GM11168 (cell line): ENCODE data around the gene RTN4RL1.

Source experiments
- in situ Hi-C: fragments of 300-500 bp; cut with MboI; formaldehyde crosslinking; loops from one replicate; pipeline ENCODE4 v1.12.0; 2022; ENCODE audit warnings: low sequenced_read_pairs; ENCODE audit not compliant: unreplicated experiment

The RTN4RL1 gene

DNA sequence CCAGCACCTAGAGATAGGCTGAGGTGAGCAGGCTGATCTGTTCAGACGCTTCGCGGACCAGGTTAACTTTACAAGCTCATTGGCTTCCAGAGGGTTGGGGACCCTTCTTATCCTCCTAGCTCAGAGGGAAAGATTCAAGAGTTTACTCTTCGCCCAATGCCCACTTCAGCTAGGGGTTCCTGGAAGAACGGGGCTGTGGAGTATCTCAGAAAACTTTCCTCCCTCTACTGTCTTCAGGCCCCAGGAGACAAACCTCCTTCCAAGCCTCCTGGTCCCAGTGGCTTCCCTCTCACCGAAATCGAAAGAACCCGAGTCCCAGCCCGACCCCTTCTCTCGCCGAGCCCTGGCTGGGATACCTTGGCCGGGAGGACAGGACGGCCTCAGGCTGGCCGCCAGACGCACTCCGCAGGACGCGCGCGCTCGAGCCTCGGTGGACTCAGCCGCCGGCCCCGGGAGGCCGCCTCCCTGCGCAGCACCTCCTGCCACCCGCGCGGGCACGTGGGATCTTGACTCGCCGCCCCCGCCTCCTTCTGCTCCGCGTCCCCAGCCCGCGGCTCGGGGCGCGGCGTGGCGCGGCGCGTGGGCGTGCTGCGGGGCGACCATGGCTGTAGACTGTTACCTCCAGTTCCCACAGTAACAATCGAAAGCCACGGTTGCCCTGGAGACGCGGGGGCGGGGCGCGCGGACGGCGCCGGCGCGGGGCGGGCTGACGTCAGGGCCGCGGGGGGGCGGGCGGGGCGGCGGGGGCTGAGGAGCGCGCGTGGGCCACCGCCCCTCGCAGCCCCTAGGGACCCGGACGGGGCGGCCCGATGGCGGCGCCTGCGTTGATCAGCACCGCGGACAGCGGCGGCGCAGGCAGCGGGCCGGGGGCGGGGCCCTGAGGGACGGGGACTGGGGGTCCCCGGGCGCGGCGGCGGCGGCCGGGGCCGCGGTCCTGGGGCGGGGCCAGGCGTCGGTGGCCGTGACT lies 24.5 kb upstream of the RTN4RL1 start:
- in situ Hi-C loops, result no loop called here

DNA sequence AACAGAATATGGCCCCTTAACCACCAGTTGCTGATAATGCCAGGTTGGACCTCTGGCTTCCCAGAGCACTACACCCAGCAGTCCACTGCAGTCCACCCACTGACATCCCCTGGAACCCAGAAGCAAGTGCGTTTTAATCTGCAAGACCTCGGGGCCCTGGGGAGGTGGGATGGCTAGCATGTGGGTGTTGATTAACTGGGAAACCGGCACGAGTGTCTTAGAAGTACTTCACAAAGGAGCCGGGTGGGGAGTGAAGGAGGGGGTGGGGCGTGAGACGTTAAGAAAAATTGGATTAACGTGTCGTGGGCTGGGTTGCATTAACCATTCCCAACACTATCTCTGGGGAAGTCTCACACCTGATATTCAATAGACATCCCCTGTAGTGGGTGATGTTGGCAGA lies 23.7 kb upstream of the RTN4RL1 start:
- in situ Hi-C loops, result no loop called here

GRCh38 chr17:2047590-2047989 lies 22.5 kb upstream of the RTN4RL1 start:
- in situ Hi-C loops, result no loop called here

- in situ Hi-C loops, result no loop called here
These were observed 19.2 kb upstream of the RTN4RL1 start for GRCh38 chr17:2044263-2044894.

DNA sequence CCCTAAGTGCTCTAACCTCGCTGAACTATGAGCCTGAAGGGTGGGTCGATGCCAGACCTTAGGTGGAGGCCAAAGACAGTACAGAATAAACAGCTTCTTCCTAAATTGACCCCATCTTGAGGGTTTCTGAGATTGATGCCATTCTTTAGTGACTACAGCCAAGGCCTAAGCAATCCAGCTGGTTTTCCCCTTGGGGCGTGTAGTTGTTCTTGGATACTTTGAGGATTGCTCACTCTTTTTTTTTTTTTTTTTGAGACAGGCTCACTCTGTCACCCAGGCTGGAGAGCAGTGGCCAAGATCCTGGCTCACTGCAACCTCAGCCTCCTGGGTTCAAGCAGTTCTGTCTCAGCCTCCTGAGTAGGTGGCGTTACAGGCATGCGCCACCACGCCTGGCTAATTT lies 18.7 kb upstream of the RTN4RL1 start:
- in situ Hi-C loops, result no loop called here

DNA sequence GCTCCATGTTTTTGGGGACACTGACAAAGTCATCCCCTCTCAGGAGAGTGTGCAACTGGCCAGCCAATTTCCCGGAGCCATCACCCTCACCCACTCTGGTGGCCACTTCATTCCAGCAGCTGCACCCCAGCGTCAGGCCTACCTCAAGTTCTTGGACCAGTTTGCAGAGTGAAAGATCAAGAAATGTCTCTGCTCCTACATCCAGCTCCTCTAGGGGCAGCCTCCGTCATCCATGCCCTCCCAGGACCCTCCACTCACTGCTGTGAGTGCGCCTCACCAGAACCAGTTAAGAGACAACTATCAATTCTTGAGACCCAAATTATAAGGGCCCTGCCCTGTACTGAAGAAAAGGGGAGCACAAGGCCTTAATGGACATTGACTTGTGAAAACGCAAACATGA lies 17.8 kb upstream of the RTN4RL1 start:
- in situ Hi-C loops, result no loop called here

- in situ Hi-C loops, result no loop called here
These were observed 17.3 kb upstream of the RTN4RL1 start for GRCh38 chr17:2042390-2042847.

DNA sequence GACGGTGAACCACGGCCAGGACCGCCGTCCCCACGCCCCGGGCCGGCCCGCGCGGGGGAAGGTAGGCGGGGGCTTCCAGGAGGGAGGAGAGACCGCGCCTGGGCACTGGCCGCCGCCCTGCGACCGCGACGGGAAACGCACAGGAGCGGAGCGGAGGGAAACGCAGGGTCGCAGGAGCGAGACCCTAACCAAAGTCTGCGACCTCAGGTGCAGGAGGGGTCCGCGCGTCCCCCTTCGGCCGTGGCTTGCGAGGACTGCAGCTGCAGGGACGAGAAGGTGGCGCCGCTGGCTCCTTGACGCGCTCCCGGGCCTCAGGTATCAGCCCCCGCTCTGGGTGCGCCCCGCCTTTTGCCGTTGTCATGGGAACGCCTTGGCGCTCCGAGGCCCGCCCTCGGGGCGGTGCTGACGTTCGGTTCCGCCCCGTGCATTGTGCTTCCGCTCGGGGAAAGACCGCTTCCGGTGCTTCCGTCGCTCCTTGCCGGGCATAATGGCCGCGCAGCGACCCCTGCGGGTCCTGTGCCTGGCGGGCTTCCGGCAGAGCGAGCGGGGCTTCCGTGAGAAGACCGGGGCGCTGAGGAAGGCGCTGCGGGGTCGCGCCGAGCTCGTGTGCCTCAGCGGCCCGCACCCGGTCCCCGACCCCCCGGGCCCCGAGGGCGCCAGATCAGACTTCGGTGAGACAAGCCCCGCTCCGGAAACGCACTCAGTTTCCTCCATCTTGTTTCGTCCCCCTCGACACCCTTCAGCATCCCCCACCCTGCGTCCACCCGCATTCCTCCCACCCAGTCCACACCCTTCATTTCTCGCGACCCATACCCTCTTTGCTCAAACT lies 16.6 kb upstream of the RTN4RL1 start, which contains the start of gene OVCA2:
Gene OVCA2 (plus strand): TSS at position 462 of the 829 bp plus-strand sequence. CDS start 26 bp downstream, at position 488.
- in situ Hi-C loops, result no loop called here

GRCh38 chr17:2040942-2041560 lies 15.9 kb upstream of the RTN4RL1 start:
- in situ Hi-C loops, result no loop called here

GRCh38 chr17:2040219-2040827 lies 15.2 kb upstream of the RTN4RL1 start:
- in situ Hi-C loops, result no loop called here

GRCh38 chr17:2037155-2037554 lies 12.0 kb upstream of the RTN4RL1 start:
- in situ Hi-C loops, result no loop called here

DNA sequence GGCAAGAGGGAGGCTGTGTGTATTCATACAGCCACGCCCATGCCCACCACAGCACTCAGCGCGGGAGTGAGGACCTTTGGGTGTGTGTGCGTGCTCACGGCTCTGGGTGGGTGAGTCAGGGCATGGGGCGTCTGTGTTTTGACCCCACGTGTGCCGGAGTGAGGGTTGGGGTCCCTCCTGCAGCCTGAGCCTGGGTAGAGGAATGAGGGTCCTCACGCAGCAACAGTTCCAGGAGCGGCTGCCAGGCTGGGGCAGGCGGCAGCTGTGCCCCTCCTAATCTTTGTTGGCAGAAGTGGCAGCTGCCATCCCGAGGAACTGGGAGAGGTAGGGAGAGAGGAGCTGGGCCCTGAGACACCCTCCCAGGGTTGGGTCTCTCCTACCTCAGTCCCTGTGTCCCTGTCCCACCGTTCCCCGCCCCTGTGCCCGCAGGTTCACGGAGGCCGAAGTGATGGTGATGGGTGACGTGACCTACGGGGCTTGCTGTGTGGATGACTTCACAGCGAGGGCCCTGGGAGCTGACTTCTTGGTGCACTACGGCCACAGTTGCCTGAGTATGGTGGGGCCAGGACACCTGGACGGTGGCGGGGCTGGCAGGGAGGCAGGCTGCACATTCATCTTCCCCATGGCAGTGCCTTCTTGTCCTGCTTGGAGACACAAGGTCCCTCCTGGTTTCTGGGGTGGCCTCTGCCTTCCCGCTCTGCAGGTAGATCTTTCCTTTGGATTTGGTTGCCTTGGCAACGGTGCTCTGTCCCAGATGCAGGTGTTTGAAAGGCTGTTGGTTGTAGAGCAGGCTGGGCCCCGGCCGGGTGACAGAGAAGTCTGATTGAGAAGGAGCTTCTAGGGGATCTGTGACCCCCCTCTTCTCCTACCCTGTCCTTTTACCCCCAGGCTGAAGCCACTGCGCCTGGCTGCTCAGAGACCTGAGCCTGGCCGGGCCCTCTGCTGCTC lies 10.7 kb upstream of the RTN4RL1 start:
- in situ Hi-C loops, result no loop called here

DNA sequence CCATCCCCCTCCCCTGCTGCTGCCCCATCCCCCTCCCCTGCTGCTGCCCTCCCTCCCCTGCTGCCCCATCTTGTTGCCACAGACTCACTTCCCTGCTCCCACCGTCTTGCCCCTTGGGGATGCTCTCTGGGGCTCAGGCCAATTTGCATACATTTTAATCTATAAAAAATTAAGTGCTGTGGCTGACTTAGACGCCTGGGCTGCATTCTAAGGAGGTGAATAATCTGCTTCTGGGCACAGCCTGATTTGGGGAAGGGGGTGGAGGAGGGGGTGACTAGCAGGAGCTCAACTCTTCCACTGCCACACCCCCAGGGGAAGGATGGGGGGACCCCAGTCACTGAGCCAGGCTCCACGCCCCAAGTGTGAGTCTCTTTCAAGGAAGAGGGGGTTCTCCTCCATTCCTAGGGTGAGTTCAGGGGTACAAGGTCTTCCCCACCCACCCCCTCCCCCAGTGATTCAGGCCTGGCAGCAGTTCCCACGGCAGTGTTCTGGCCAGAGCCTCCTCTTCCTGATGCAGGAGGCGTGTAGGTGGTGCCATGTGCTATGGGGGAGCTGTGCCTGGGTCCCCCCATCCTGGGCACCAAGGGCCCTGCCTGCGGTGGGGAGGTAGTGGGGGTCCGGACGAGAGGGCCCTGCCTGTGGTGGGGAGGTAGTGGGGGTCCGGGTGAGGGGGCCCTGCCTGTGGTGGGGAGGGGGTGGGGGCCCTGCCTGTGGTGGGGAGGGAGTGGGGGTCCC lies 9.8 kb upstream of the RTN4RL1 start:
- in situ Hi-C loops, result no loop called here

DNA sequence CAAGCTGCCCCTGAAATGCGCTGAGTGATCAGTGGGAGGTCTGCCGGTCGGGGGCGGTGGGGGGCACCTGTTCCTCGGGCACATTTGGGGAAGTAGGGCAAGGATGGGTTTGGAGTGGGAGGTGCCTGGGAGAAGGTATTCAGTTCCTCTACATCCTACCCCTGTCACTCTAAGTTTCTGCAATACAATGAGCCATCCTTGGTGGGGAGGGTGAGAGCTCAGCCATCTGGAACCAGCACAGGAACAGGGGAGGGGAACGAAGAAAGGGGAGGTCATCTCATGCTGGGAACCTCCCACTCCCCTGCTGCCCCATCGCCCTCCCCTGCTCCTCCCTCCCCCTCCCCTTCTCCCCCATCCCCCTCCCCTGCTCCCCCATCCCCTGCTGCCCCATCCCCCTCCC lies 9.0 kb upstream of the RTN4RL1 start:
- in situ Hi-C loops, result no loop called here

DNA sequence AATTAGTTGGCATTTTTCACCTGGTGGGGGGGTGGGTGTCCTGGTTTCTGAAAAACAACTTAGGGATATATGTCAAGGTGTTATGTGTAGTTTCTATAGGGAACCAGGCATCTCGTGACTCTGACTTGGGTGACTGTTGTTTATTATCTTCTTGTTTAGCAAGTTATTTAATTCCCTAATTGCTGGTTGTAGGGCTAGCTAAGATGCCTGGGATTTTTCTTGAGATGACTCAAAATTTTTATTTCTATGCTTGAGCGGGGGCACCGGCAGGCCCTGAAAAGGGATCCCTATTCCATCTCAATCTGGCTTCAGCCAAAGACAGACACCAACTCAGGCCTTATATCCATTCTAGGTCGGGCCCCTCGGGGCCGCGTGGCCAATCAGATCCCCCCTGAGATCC lies 8.0 kb upstream of the RTN4RL1 start:
- in situ Hi-C loops, result no loop called here

- in situ Hi-C loops, result no loop called here
These were observed 5.6 kb upstream of the RTN4RL1 start for GRCh38 chr17:2030779-2031163.

DNA sequence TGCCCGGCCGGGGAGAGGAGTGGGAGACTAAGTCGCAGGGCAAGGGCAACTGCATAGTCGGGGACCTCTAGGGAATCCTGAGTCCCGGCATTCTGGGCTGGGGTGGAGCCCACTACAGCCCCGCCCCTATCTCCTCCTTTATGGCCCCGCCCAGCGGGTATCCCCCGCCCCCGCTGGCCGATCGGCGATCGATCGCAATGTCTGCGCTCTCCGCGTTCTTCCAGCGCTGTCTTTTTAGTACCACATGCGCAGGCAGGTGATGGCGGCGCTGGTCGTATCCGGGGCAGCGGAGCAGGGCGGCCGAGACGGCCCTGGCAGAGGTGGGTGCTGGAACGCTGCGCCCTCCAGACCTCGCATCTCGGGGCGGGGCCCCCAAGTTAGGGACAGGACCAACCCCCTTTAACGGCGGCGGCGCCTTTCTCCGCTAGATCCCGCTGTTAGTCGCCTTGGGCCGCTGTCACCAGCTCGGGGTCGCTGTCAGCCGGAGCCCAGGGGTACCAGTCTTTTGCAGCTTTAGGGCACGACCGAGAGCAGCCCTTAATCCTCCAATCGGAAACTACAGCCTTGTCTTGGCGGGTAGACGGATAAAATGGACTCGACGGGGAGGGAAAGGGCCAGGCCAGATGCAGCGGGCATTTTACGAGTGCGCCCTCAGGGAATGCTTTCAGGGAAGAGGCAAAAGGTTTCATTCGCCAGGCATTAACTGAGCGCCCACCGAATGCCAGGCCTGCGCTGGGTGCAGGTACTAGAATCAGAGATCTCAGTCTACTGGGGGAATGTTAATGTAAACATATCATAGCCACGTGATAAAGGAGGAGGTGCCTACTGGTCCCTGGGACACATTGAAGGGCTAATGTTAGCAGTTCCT lies 5.0 kb upstream of the RTN4RL1 start, which contains the start of gene DPH1:
Gene DPH1 (plus strand): TSS at position 243 of the 868 bp plus-strand sequence. CDS start 17 bp downstream, at position 260.
- in situ Hi-C loops, result no loop called here
